ENCODE measurements around the gene DAB2.

DNA sequence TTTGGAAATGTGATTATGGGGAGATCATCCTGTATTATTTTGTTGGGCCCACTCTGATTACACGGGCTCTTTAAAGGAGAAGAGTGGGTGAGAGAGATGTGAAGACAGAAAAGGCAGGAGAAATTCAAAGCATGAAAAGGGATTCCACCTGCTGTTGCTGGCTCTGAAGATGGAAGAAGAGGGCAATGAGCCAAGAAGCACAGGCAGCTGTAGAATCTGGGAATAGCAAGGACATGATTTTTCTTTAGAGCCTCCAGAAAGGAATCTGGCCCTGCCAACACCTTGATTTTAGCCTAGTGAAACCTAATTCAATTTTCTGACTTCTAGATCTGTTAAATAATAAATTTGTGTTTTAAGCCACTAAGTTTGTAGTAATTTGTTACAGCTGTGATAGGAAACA lies 71.8 kb downstream of the DAB2 start:
- TF ChIP-seq EZH2 (IDR thresholded peaks at IDR 0.05; ENCODE audit: borderline replicate concordance, low read length), result no peak
- TF ChIP-seq, protein P1, sequence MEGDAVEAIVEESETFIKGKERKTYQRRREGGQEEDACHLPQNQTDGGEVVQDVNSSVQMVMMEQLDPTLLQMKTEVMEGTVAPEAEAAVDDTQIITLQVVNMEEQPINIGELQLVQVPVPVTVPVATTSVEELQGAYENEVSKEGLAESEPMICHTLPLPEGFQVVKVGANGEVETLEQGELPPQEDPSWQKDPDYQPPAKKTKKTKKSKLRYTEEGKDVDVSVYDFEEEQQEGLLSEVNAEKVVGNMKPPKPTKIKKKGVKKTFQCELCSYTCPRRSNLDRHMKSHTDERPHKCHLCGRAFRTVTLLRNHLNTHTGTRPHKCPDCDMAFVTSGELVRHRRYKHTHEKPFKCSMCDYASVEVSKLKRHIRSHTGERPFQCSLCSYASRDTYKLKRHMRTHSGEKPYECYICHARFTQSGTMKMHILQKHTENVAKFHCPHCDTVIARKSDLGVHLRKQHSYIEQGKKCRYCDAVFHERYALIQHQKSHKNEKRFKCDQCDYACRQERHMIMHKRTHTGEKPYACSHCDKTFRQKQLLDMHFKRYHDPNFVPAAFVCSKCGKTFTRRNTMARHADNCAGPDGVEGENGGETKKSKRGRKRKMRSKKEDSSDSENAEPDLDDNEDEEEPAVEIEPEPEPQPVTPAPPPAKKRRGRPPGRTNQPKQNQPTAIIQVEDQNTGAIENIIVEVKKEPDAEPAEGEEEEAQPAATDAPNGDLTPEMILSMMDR (IDR thresholded peaks at IDR 0.05; ENCODE audit: low read length), result no peak
